GM12892 (cell line): ENCODE data around the gene QRICH2.

ENCODE experiments used
- DNase-seq: peaks from one replicate; pipeline ENCODE4 v3.0.0; 2011; ENCODE audit not compliant: insufficient read length
- FAIRE-seq: peaks from 2 replicates; lab custom pipeline; 2011; peaks lifted over from hg19 to GRCh38; lab: Jason Lieb, UNC
- POLR2A ChIP-seq: IDR thresholded peaks from 2 replicates; pipeline ENCODE4 v1.6.1; 2011; ENCODE audit warnings: low read depth, low read length, control low read depth
- POLR2AphosphoS5 ChIP-seq: IDR thresholded peaks from 2 replicates; pipeline ENCODE4 v1.6.1; 2011; ENCODE audit warnings: low read depth, low read length, control low read depth
- TAF1 ChIP-seq: IDR thresholded peaks from 2 replicates; pipeline ENCODE4 v1.6.1; 2011; ENCODE audit warnings: low read depth, mild to moderate bottlenecking, control low read depth, low read length, borderline replicate concordance

Gene QRICH2

DNA sequence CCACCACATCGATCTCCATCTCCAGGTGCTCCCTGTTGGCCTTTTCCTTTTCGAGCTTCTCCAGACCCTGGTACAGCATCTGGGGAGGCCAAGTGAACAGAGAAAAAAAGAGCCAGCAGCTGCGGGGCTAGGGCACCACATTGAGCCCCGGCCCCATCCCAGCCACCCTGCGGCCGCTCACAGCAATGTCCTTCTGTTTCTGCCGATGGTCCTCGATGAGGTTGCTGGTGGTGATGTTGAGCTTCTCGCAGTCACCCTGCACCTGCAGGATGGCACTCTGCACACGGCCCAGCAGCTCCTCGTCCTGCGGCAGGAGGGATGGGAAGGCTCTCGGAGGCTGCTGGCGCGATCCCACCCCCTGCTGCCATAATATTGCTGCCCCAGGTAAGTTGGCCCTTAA lies 27.4 kb downstream of the QRICH2 start:
- no peak for FAIRE-seq
- no peak for TF ChIP-seq POLR2AphosphoS5
- TF ChIP-seq POLR2A: no peak
- no peak for TF ChIP-seq TAF1

DNA sequence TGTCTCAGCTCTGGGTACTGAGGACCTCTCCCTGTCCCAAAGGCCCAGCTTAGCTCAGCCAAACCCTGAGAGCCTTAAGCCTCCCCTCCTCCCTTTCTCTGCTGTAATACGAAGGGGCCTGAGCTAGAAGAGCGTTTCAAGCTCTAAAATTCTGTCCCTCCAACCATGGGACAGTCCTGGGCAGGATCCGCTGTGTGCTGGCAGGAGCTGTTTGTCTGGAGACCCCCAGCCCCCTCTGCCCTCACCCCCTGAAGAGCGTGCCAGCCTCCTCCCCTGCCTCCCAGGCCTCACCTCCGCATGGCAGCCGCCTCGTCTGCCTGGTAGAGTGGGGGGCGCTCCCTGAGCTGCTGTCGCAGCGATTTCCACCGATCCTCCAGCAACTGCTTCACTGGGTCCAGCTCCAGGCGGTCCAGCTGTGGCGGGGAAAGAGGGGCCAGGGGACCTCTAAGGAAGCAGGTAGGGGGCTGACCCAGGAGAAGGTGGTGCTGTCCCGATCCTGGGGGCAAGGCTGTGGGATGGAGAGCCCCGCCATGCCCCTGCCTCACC lies 28.3 kb downstream of the QRICH2 start:
- TF ChIP-seq POLR2A (no peak), POLR2AphosphoS5 (no peak), TAF1 (no peak)
- FAIRE-seq (no peak), DNase-seq (no peak)

More for the DNA sequence above, 27.4 kb downstream of the QRICH2 start:
- no peak for DNase-seq

DNA sequence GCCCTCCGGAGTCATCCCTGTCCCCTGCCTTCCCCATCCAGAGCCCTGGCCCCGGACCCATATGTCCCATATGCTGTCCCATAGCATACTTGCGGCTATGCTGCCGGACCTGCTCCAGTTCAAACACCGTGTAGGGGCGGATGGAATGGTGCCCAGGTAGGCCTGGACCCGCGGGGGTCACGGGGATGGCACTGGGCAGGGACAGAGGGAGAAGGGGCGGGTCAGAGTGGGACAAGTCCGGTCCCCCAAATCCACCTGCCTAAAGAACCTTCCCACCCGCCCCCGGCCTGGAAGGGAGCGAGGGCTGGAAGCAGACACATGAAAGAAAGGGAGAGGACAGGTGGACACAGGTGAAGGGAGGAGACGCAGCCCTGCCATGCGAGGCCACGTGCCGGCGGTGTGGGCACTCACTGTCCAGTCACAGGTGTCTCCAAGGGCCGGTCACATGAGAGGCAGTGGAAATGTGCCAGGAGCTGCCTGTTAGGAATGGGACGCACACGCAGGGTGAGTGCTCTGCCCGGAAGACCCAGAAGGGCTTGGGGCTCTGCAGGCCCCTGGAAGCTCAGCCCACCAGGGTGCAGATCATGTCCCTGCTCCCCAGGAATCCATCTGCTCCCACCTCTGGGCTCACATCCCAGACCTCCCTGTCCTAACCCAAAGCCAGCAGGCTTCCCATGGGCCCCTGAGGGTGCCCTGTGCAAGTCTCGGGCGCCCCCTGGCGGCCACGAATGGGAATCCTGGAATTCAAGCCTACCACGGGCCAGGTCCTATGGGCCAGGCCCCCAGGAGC lies 28.9 kb downstream of the QRICH2 start:
- peak; percentile 95 for FAIRE-seq
- TF ChIP-seq TAF1 (no peak), POLR2AphosphoS5 (no peak), POLR2A (no peak)
- peak; percentile 95 for DNase-seq

- TF ChIP-seq POLR2AphosphoS5: no peak
- no peak for TF ChIP-seq TAF1
- no peak for TF ChIP-seq POLR2A
- no peak for DNase-seq
- FAIRE-seq: no peak
These were observed 29.7 kb downstream of the QRICH2 start for GRCh38 chr17:76278268-76278908.

- DNase-seq (no peak), FAIRE-seq (peak; percentile 53)
- TF ChIP-seq POLR2AphosphoS5: no peak; the same call in 1 of the 2 replicates
- TF ChIP-seq POLR2A: no peak
- TF ChIP-seq TAF1: no peak
These were observed 30.5 kb downstream of the QRICH2 start for GRCh38 chr17:76277300-76278267.

DNA sequence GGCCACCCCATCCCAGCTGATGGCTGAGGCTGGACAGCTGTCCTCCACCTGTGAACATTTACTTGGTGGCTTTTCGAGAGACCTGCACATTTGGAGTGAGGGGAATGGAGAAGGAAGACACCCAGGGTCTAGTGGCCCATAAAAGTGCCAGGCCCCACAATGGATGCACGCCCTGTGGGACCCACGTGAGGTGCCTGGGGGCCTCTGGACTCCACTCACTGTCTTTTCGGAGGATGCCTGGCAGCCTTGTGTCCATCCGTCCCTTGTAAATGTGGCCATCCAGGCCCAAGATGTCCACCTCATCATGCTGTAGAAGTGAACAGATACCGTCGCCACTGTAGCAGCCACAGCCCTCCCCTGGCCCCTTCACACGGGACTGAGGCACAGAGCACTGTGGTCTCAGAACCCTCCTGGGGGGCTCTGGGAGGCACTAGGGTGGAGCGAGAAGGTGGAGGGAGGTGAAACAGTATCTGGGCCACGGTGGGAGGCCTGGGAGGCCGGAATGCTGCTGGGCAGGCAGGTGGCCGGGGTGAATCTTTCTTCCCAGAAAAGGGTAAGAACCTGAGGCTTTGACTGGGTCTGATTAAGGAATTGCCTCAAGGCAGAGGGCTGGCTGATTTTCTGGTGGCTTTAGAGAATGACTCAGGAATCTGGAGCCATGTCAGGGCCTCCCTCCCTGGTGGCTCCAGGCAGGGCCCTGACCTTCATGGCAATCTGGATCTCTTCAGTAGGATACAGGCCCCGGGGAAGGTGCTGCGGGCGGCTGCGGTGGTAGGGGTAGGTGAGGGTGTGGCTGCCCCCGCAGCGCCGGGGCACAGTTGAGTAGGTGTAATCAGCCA lies 31.4 kb downstream of the QRICH2 start:
- DNase-seq: no peak
- peak; percentile 24 for FAIRE-seq
- TF ChIP-seq POLR2A (no peak), POLR2AphosphoS5 (no peak), TAF1 (no peak)

DNA sequence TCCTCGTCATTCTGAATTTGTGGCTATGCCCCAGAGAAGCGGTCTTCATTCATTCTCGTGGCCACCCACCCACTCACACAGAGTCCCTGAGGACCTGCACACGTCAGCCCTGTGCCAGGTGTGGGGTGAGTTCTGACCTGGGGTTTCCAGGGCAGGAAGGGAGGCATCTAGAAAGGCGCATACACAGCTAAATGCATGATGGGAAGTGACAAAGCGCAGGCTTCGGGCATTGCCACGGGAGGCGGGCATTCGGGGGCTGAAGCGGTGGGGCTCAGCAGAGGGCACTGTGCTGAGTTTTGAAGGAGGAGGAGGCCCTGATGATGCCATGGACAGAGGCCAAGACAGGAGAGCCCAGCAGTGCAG lies 32.0 kb downstream of the QRICH2 start:
- DNase-seq (no peak), FAIRE-seq (no peak)
- TF ChIP-seq POLR2A (no peak), TAF1 (no peak), POLR2AphosphoS5 (no peak)

DNA sequence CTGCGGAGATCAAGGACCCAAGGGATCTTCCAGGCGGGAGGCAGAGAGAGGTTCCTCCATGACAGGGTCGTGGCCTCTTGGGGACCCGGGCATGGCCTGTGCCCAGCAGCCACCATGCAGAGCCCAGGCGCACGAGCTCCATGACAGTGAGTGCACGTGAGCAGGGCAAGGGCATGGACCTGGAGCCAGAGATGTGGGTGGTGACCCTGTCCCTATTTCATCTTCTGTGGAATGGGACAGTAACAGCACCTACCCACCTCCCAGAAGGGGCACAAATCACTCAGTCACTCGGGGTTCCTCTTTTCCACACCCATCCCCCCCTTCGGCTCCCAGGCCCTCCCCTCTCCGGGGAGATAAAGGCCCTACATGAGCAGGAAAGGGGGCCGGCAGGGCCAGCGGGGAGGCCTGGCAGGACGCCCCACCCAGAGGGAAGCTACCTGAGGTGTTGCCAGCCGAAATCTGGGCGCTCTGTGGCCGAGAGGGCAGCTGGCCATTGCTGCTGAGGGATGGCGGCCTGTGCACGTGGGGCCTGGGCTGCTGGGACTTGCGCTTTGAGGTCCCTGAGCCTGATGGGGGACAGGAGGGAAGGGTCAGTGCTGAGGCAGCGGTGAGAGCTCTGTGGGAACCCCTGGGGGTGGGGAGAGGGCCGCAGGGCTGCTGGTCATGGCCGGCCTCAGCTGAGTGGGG lies 32.6 kb downstream of the QRICH2 start:
- TF ChIP-seq POLR2A (no peak), POLR2AphosphoS5 (no peak), TAF1 (no peak)
- FAIRE-seq (peak; percentile 67), DNase-seq (no peak)

- FAIRE-seq (peak; percentile 76), DNase-seq (no peak)
These were observed 33.7 kb downstream of the QRICH2 start for GRCh38 chr17:76274112-76274956.

More at GRCh38 chr17:76274112-76274956, 33.7 kb downstream of the QRICH2 start:
- TF ChIP-seq TAF1 (no peak), POLR2A (no peak), POLR2AphosphoS5 (0 out of 2 replicates have a peak, but pooled peaks have one; percentile 17)
